H7 (cell line): ENCODE measurements around the gene ATP1A1. TPM values are rescaled to one million over a fixed set of nuclear protein-coding genes. Genes with fewer than 3 reads are reported as not detected.

Source experiments
- DNase-seq: peaks from one replicate; pipeline ENCODE4 v3.0.0; 2012
- H3K27me3 ChIP-seq: 2 replicates; pipeline ENCODE4 v1.6.0; 2011; ENCODE audit warnings: mild to moderate bottlenecking, low read length; ENCODE audit not compliant: control insufficient read depth, insufficient read depth
- H3K36me3 ChIP-seq: replicated peaks from 2 replicates; pipeline ENCODE4 v1.5.1; 2011; ENCODE audit warnings: low read length; ENCODE audit not compliant: control insufficient read depth, insufficient read depth
- H3K4me3 ChIP-seq: 2 replicates; pipeline ENCODE4 v1.5.1; 2011; ENCODE audit warnings: low read depth, mild to moderate bottlenecking, control low read depth, low read length, moderate library complexity; ENCODE audit not compliant: insufficient read depth
- total RNA-seq: library from RNA; depleted of rRNA; stranded (reverse); fragments of >200 nt; shearing (Covaris generic); gene quantifications from 2 replicates; pipeline ENCODE4 v1.2.3, GENCODE V29; 2014; rRNA removed

The ATP1A1 gene
- total RNA-seq, result 80.2 and 81.8 TPM in 2 replicates

DNA sequence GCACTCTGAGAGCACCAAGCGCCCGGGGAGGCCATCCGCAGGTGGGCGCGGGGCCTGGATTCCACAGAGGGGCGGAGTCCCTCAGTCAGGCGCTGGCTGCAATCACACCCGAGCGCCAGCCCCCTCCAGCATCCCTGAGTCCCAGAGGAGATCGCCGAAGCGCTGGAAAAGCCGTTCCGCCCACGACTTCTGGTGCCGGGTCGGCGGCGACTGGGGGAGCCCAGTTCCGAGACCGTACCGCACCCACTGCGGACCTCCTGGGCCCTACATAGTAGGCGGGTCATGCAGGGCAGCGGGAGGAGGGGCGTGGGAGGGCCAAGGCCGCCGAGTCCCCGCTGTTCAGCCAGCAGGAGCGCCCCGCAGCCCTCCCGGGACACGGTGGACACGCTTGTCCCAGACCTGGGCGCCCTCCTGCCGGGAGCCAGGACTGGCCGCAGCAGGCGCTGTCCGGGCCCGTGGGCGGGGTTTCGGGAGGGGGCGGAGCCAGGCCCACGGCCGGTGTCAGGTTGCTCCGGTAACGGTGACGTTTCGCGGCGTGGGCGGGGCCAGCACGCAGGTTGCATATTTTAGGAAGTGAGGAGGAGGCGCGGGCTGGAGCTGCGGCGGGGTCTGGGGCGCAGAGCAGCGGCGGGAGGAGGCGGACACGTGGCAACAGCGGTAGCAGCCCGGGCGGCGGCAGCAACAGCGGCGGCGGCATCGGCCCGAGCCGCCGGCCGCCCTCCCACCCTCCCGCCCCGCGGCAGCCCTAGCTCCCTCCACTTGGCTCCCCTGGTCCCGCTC lies at the start of gene ATP1A1:
Gene ATP1A1 (plus strand): TSS at position 594 of the 780 bp plus-strand sequence. CDS start 268 bp downstream, outside the sequence.
- Histone ChIP-seq H3K4me3 (peak within 1 kb of the TSS; percentile 88), H3K36me3 (no peaks in the 10 kb centered on the region), H3K27me3 (peaks cover 16% of the 10 kb centered on the region; the same call in 1 of the 2 replicates)
- peak; percentile 97 for DNase-seq

DNA sequence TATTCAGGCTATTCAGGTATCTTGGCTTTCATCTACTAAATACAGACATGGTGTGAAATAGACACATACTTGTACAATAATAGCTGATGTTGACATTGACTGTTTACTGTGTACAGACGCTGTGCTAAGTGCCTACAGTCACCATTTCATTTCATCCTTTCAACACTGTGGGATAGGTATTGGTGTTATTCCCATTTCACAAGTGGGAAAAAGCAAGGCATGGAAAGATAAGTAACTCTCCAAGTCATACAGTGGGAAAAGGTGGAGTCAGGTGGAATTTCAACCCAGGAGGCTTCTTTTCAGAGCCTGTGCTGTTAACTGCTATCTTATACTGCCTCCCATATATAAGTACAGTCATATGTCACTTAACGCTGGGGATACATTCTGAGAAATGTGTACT lies 49.6 kb upstream of the ATP1A1 start:
- no peak for DNase-seq
- Histone ChIP-seq H3K4me3 (no peak overlapping the region), H3K27me3 (no peaks in the 10 kb centered on the region), H3K36me3 (no peaks in the 10 kb centered on the region)

DNA sequence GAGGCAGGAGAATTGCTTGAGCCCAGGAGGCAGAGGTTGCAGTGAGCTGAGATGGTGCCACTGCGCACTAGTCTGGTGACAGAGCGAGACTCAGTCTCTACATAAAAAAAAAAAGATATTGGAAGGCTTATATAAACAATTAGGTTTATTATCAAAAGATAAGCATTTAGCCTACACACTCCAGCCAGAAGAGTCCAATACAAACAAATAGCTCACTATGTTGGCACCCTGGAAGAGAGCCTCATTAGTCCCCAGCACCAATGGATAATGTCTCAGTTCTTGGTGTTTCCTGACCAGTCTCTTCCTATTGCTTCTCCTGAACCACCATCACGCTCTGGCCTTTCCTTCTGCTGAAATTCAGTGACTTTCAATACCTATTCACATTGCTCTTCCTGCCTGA lies 48.6 kb upstream of the ATP1A1 start:
- Histone ChIP-seq H3K4me3 (no peak overlapping the region), H3K27me3 (no peaks in the 10 kb centered on the region), H3K36me3 (no peaks in the 10 kb centered on the region)
- DNase-seq, result no peak

DNA sequence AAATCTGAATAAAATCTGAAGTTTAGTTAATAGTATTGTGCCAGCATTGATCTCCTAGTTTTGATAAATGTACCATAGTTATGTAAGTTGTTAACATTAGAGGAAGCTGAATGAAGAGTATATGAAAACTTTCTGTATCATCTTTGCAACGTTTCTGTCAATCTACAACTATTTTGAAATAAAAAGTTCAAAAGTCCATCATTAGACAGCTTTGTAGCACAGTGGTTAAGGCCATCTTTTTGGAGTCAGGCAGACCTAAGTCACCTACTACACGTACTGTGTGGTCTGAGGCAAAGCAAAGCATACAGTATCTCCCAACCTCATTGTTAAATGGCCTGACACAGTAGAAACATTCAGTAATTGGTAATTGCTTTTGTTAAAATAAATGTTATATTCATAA lies 47.9 kb upstream of the ATP1A1 start:
- Histone ChIP-seq H3K36me3 (no peaks in the 10 kb centered on the region), H3K27me3 (no peaks in the 10 kb centered on the region), H3K4me3 (no peak overlapping the region)
- DNase-seq, result no peak

DNA sequence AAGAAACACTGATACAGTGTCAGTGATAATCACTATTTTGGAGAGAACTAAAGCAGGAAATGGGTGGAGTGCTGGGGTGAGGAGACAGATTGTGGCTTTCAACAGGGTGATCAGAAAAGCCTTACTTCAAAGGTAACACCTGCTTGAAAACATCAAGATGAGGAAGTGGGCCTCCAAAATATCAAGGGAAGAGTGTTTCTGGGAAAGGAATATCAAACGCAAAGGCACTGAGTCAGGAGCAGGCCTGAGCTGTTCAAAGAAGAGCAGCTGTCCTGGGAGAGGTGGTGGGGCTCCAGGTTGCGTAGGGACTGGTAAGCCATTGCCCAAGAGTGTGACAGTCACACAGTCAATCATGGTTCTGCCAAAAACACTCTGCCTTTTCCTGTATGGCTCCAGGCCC lies 47.1 kb upstream of the ATP1A1 start:
- H3K36me3 ChIP-seq, result no peaks in the 10 kb centered on the region
- no peak for DNase-seq
- no peak overlapping the region for H3K4me3 ChIP-seq
- H3K27me3 ChIP-seq, result no peaks in the 10 kb centered on the region

DNA sequence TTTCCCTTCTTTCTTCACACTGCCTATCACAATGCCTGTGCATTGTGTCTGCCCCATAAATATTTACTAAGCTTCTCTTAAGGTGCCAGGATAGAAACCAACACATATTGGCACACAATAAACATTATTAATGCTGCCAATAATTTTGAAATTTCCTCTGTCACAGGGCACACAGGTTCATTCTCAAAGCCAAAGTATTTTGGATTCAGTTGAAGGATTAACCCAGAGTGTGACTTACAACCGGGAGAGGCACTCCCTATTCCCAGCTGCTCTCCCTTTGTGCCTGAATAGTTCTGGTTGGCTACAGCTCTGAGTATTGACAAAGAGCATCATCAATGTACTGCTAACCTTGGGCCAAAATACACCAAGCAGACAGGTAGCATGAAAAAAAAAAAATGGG lies 46.6 kb upstream of the ATP1A1 start:
- Histone ChIP-seq H3K27me3 (no peaks in the 10 kb centered on the region), H3K4me3 (no peak overlapping the region), H3K36me3 (no peaks in the 10 kb centered on the region)
- no peak for DNase-seq

DNA sequence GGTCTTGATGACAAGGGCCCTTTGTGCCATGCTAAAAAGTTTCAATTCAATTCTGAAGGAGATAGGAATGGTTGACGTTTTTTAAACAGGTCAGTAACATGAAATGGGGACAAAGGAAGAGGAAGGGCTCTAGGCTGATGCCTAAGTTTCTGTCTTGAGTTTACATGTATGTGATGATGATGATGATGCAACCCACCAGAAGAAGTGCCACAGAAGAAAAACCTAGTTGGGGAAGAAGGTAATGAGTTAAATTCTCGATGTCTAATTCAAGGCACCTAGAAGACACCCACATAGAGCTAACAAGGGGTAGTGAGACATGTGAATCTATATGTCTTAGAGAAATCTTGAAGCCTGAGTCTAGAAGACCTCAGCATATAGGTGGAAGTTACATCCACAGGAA lies 44.4 kb upstream of the ATP1A1 start:
- Histone ChIP-seq H3K4me3 (no peak overlapping the region), H3K27me3 (no peaks in the 10 kb centered on the region; the same call in 1 of the 2 replicates), H3K36me3 (no peaks in the 10 kb centered on the region)
- no peak for DNase-seq

DNA sequence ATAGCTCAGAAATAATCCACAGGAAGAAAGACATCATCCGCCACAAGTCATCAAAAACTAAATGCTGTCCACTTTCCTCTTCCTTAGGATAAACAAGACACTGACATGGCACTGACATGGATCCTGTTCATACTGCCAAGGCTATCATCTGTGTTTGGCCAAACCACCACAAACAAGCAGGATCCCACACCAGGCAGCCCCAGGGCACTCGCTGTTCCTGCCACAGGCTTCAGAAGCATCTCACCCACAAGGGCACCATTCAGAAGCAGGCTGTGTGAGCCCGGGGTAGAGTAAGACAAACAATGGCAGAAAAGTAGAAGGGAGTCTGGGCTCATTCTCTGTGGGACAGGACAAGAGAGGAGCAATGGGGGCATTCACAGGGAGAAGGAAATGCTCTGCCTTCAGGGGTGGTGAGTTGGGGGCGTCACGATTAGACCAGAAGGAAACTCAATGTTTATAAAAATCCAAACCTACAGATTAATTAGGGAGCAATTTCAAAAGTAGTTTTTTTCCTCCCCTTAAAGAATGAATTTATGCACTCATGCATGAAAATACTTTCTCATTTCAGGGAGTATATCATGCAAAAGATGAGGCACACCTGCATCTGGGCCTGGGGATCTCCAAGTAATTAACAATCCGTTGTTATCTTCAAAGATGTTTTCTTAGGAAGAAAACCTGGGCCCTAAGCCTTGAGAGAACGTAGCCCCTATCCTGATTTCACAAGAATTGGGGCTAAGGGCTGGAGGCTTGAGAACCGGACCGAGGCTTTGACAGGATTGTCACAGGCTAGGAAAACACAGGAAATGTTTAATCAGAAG lies 43.3 kb upstream of the ATP1A1 start:
- DNase-seq, result no peak
- no peaks in the 10 kb centered on the region for H3K36me3 ChIP-seq
- H3K27me3 ChIP-seq, result no peaks in the 10 kb centered on the region; the same call in 1 of the 2 replicates

DNA sequence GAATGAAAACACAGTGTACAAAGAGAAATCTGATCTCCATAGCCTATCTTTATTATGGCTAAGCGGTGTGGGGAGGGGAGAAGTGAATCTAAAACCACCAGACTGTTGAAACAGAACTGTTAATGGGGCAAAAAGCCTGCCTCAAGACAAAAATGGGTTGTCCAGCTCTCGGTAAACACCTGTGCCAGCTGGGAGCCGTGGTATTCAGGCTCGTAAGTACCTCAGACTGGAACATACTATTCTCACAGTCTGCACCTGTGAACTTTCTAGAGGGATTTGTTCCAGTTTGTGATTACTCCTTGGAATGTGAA lies 42.7 kb upstream of the ATP1A1 start:
- no peaks in the 10 kb centered on the region for H3K36me3 ChIP-seq
- no peak overlapping the region for H3K4me3 ChIP-seq
- no peak for DNase-seq
- no peaks in the 10 kb centered on the region; the same call in 1 of the 2 replicates for H3K27me3 ChIP-seq

More for the DNA sequence above, 43.3 kb upstream of the ATP1A1 start:
- no peak overlapping the region for H3K4me3 ChIP-seq

DNA sequence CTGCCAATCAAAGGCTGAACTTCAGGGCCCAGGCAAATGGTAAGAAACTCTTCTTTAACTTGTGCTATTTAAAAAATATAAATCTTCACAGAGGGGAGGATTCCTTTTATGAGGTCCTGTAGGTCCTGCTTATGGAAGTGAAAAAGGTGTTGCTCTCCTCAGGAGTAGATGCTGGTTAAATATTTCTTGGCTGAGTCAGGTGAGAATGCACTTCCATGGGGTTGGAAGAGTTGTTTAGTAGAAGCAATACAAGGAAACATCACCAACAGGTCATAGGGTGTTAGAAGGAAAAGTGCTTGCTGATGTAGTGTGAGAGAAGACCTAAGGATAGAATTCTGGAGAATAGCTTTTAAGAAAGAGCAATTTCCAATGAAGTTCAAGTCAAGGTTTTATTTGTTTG lies 42.2 kb upstream of the ATP1A1 start:
- Histone ChIP-seq H3K27me3 (no peaks in the 10 kb centered on the region; the same call in 1 of the 2 replicates), H3K4me3 (no peak overlapping the region), H3K36me3 (no peaks in the 10 kb centered on the region)
- DNase-seq, result no peak

DNA sequence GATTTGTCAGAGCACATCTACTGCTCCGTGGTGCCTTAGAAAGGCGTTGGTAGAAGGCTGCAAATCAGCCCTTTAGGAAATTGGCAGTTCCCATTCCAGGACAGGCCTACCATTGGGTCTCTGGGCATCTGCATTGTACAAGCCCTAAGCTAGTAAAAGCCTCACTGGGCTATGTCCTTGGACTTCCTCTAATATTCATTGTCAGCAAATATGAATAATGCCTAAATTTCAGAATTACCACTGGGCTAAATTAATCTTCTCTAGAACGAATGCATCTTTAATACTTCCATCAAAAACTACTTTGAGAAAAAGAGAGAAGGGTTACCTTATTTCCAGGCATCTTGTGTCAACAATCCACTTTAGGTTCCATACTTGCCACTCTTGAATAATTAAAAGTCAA lies 41.5 kb upstream of the ATP1A1 start:
- DNase-seq, result no peak
- no peaks in the 10 kb centered on the region; the same call in 1 of the 2 replicates for H3K27me3 ChIP-seq
- H3K36me3 ChIP-seq, result no peaks in the 10 kb centered on the region
- H3K4me3 ChIP-seq, result no peak overlapping the region

DNA sequence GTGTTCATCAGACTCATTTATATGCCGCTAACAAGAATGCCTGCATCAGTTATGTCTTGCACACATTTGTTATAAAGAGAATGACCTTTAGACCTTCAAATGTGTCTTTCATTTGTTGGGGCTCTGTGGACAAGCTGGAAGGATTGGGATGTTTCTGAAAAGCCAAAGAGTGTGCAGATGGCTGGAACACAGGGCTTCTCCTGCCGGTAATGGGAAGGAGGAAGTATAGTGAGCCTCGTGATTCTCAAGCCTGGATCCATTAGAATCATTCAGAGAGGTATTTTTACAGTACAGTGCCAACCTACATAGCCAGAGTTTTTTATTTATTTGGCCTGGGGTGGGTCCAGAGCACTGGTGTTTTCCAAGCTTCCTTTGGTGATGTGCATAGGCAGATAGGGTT lies 40.6 kb upstream of the ATP1A1 start:
- no peak overlapping the region for H3K4me3 ChIP-seq
- no peaks in the 10 kb centered on the region for H3K36me3 ChIP-seq
- H3K27me3 ChIP-seq, result no peaks in the 10 kb centered on the region; the same call in 1 of the 2 replicates
- no peak for DNase-seq

DNA sequence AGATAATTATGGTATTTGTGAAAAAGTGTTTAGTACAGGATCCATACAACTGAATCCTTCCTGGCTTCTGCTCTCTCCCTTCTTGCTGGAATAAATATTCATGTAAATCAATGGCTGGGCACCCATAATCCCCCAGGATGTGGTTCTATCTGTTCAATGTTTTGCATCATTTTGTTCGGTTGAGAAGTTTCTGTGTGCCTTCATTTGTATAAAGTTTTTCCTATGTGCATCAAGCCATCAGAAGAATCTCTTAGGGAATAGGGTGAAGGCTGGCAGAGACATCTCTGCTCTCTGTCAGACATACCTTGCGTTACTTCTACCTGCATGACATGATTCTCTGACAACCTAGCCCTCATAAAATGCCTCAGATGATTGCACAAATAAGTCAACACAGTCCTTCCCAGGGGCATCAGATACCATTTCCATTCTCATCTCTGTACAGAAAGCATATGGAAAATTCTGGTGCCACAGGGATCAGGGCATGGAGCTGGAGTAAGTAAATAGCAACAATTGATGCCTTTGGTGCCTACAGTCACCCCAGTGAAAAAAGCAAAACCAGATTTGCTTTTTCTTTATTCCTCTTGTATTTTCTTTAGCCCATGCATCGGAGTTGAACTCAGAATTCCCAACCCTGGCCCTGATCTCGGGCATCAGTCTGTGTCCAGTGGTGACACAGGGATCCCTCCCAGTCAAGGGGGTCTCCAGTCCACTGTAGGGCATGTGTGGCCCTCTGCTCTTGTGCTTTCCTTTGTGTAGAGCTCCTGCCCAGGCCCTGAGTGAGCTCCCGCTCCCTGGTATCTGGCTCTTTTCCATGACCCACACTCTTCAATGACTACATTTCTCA lies 39.7 kb upstream of the ATP1A1 start:
- H3K36me3 ChIP-seq, result no peaks in the 10 kb centered on the region
- no peaks in the 10 kb centered on the region; the same call in 1 of the 2 replicates for H3K27me3 ChIP-seq
- no peak overlapping the region for H3K4me3 ChIP-seq
- no peak for DNase-seq

DNA sequence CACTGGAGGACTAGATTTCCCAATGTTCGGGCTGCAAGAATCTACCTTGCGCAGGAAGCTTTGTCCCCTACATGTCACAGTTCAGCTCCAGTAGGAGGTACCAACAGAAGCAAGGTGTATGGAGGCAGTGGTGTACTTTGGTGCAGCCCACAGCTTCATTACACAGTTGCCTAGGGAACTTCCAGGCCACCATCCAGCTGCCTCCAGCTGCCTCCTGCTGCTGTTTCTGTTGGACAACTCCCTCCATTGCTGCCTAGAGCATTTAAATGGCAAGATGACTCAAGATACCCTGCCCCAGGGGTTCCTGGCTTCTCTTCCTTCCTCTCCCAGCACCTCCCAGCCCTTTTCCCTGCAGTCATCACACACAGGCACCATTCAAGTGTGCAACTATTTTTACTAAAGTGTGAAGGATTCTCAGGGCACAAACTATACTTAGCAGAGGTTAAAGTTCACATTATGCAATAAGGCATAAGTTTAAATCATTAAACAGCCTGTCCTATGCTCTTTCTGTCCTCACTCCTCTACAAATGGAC lies 39.0 kb upstream of the ATP1A1 start:
- no peak overlapping the region for H3K4me3 ChIP-seq
- no peaks in the 10 kb centered on the region; the same call in 1 of the 2 replicates for H3K27me3 ChIP-seq
- no peak for DNase-seq
- no peaks in the 10 kb centered on the region for H3K36me3 ChIP-seq
